GM19025 (cell line): ENCODE results near the gene FEZF2.

Experiments
- ATAC-seq: cut with Tn5 transposase; IDR thresholded peaks from one replicate; pipeline ENCODE4 v1.9.1; 2021; ENCODE audit warnings: mild to moderate bottlenecking, low read depth, moderate library complexity; ENCODE audit not compliant: unreplicated experiment

FEZF2 gene

DNA sequence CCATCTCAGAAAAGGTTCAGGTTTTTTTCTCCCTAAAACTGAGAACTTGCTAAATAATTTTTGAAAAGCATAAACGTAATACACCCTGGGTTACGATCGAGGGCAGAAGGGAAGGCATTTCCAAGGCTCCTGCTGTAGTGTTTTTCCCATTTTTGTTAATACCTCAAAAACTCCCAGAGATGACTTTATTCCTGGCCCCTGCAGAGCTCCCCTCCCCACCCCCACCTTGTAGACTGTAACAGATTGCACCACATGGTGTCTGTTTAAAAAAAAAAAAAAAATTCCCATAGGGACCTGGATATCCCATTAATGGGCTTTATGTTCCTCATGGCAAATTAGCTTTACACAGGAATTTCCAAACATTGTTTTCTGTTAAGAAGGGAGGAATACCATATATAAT is 38.2 kb downstream of the FEZF2 start:
- no peak for ATAC-seq

- ATAC-seq, result no peak
These were observed 40.5 kb downstream of the FEZF2 start for GRCh38 chr3:62332835-62333244.

DNA sequence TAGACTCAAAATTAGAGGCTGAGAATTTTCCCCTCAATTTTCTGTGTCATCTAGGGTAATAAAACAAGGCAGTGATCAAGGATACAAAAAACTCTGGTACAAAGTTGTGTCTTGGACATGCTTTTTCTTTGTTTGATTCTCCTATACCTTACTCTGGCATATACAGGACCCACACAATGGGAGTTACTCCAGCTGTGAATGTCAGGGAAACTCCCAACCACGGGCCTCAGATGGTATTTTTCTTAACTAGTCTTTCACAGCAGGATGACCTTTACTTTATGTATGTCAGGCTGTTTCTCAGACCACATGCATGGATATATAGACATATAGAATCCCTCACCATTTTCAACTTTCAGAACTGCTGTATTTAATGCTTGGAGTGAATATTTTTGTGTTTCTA is 41.3 kb downstream of the FEZF2 start:
- no peak for ATAC-seq

- no peak for ATAC-seq
These were observed 43.4 kb downstream of the FEZF2 start for GRCh38 chr3:62329971-62330370.

- no peak for ATAC-seq
These were observed 47.5 kb downstream of the FEZF2 start for GRCh38 chr3:62325896-62326295.

GRCh38 chr3:62323241-62323640 is 50.1 kb downstream of the FEZF2 start:
- ATAC-seq, result no peak
